GM23338 (cell line): ENCODE data around the gene SMAD3. TPM values are rescaled to one million over a fixed set of nuclear protein-coding genes. Genes with fewer than 3 reads are reported as not detected.

ENCODE experiments used
- ATAC-seq: fragments of 200-7000 bp; cut with Tn5 transposase; 3 replicates; pipeline ENCODE4 v1.9.1; 2020
- DNase-seq: peaks from one replicate; pipeline ENCODE4 v3.0.0-alpha.2; 2015; ENCODE audit warnings: low spot score
- H2AFZ ChIP-seq: fragments of 200-600 bp; sonication (generic); 2 replicates; pipeline ENCODE4 v1.8.0; 2016; ENCODE audit warnings: antibody characterized with exemption, mild to moderate bottlenecking, moderate library complexity
- H3F3A ChIP-seq: fragments of 200-600 bp; sonication (generic); replicated peaks from 2 replicates; pipeline ENCODE4 v1.8.0; 2017; ENCODE audit warnings: antibody characterized with exemption, mixed run types, low read depth
- H3K27ac ChIP-seq: fragments of 200-600 bp; sonication (generic); 2 replicates; pipeline ENCODE4 v1.6.1; 2016; ENCODE audit warnings: low read depth
- H3K27me3 ChIP-seq: fragments of 200-600 bp; sonication (generic); 2 replicates; pipeline ENCODE4 v1.8.0; 2016; ENCODE audit warnings: mild to moderate bottlenecking, mixed run types, moderate library complexity; ENCODE audit not compliant: insufficient read depth
- H3K36me3 ChIP-seq: fragments of 200-600 bp; sonication (generic); 2 replicates; pipeline ENCODE4 v1.8.0; 2016; ENCODE audit warnings: mild to moderate bottlenecking; ENCODE audit not compliant: insufficient read depth
- H3K4me1 ChIP-seq: fragments of 200-600 bp; sonication (generic); 2 replicates; pipeline ENCODE4 v1.8.0; 2016; ENCODE audit warnings: mild to moderate bottlenecking, moderate library complexity; ENCODE audit not compliant: insufficient read depth
- H3K4me2 ChIP-seq: fragments of 200-600 bp; sonication (generic); 2 replicates; pipeline ENCODE4 v1.7.1; 2017; ENCODE audit warnings: mixed run types
- H3K4me3 ChIP-seq: fragments of 200-600 bp; sonication (generic); 2 replicates; pipeline ENCODE4 v1.6.1; 2016; ENCODE audit warnings: mixed run types
- H3K79me2 ChIP-seq: fragments of 200-600 bp; sonication (generic); replicated peaks from 2 replicates; pipeline ENCODE4 v1.8.0; 2017; ENCODE audit warnings: mild to moderate bottlenecking; ENCODE audit not compliant: insufficient read depth
- H3K9me2 ChIP-seq: fragments of 200-600 bp; sonication (generic); 2 replicates; pipeline ENCODE4 v1.8.0; 2017; ENCODE audit not compliant: insufficient read depth
- H4K20me1 ChIP-seq: fragments of 200-600 bp; sonication (generic); replicated peaks from 2 replicates; pipeline ENCODE4 v1.8.0; 2017; ENCODE audit warnings: mild to moderate bottlenecking; ENCODE audit not compliant: insufficient read depth
- H3K27ac Mint-ChIP-seq: 2 replicates; pipeline ENCODE4 v1.8.0; 2020; ENCODE audit warnings: inconsistent platforms, mild to moderate bottlenecking, moderate library complexity, mixed read lengths
- H3K27me3 Mint-ChIP-seq: 3 replicates; pipeline ENCODE4 v1.8.0; 2022; ENCODE audit warnings: low read depth, mild to moderate bottlenecking, moderate library complexity, mixed read lengths, inconsistent platforms; ENCODE audit not compliant: insufficient read depth, poor library complexity
- H3K36me3 Mint-ChIP-seq: 3 replicates; pipeline ENCODE4 v1.8.0; 2021; ENCODE audit warnings: low read depth, mild to moderate bottlenecking, inconsistent platforms, moderate library complexity, mixed read lengths
- H3K4me1 Mint-ChIP-seq: 3 replicates; pipeline ENCODE4 v1.8.0; 2020; ENCODE audit warnings: mild to moderate bottlenecking, inconsistent platforms, mixed read lengths
- H3K4me3 Mint-ChIP-seq: 3 replicates; pipeline ENCODE4 v1.8.0; 2021; ENCODE audit warnings: moderate library complexity, mild to moderate bottlenecking, inconsistent platforms, mixed read lengths
- H3K9me3 Mint-ChIP-seq: 3 replicates; pipeline ENCODE4 v1.8.0; 2020; ENCODE audit warnings: moderate library complexity, mild to moderate bottlenecking, inconsistent platforms, mixed read lengths
- CREB1 ChIP-seq: fragments of 250-450 bp; sonication (Bioruptor Pico); IDR thresholded peaks from 2 replicates; pipeline ENCODE4 v1.5.0; 2020; ENCODE audit warnings: low read depth, mild to moderate bottlenecking, moderate library complexity
- EZH2 ChIP-seq: fragments of 200-600 bp; sonication (generic); IDR thresholded peaks from one replicate; pipeline ENCODE4 v1.8.0; 2017; ENCODE audit warnings: antibody characterized with exemption, mild to moderate bottlenecking, low read depth; ENCODE audit not compliant: unreplicated experiment
- JUNB ChIP-seq: IDR thresholded peaks from one replicate; pipeline ENCODE4 v1.6.1; 2016; ENCODE audit warnings: antibody characterized with exemption; ENCODE audit not compliant: unreplicated experiment
- ZNF331 ChIP-seq: fragments of 250-450 bp; sonication (Bioruptor Pico); IDR thresholded peaks from 2 replicates; pipeline ENCODE4 v1.5.0; 2020; ENCODE audit warnings: low read depth, mild to moderate bottlenecking, moderate library complexity
- polyA plus RNA-seq: library from polyadenylated mRNA; unstranded; fragments of >200 nt; fragmentation: Nextera tagmentation; extraction: Ambion mirVana; gene quantifications from 2 replicates; pipeline ENCODE4 v1.2.1, GENCODE V29; 2016
- total RNA-seq: library from RNA; depleted of rRNA; stranded (reverse); fragments of >200 nt; shearing (Covaris generic); gene quantifications from 2 replicates; pipeline ENCODE4 v1.2.3, GENCODE V29; 2014
- TF ChIP-seq, protein P1 (sequence below), 2 experiments: fragments of 200-600 bp in 1 of 2; sonication (generic) in 1 of 2; conservative IDR thresholded peaks; 2 replicates each; pipeline versions ENCODE4 v1.5.1 to v1.6.1; 2016 to 2017; ENCODE audit warnings: antibody characterized with exemption in 2 of 2, low read depth in 2 of 2, mild to moderate bottlenecking in 2 of 2, moderate library complexity in 1 of 2
- TF ChIP-seq, protein P2 (sequence below): fragments of 250-450 bp; sonication (Bioruptor Pico); IDR thresholded peaks from 2 replicates; pipeline ENCODE4 v1.5.0; 2020; ENCODE audit warnings: mild to moderate bottlenecking, moderate library complexity

Gene SMAD3
- total and polyA plus RNA-seq, 2 experiments from 2014 or later: 4.9 to 11.6 TPM

DNA sequence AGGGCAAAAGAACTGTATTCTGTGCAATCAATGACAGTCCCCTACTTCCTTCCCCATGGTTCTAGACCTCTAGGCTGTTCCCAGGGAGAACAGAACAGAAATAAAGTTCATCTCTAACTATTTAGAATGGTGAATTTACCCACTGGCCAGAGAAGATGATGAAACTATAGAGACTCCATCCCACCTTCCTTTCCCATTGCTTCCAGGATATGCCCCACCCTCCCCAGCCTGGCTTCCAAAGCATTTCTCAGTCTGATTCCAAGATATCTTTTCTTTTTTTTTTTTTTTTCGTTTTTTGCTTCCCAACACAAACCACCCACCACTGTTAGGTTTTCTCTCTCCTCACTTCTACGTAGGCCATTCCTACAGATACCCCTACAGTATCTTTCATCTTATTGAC, 25.1 kb upstream of the SMAD3 start:
- H3F3A ChIP-seq: 0 out of 2 replicates have a peak, but pooled peaks cover 2% of the 10 kb centered on the region
- no peaks in the 10 kb centered on the region for H3K36me3 ChIP-seq
- no peaks in the 10 kb centered on the region for H4K20me1 ChIP-seq
- Mint-ChIP-seq H3K9me3 (no peaks in the 10 kb centered on the region), H3K27ac (no peak overlapping the region), H3K27me3 (peaks cover 3% of the 10 kb centered on the region), H3K36me3 (no peaks in the 10 kb centered on the region), H3K4me1 (peaks cover 32% of the 10 kb centered on the region), H3K4me3 (no peak overlapping the region)
- no peak overlapping the region for H2AFZ ChIP-seq
- H3K79me2 ChIP-seq: no peaks in the 10 kb centered on the region
- H3K4me2 ChIP-seq: peak overlapping the region; percentile 22
- peaks cover 33% of the 10 kb centered on the region for H3K4me1 ChIP-seq
- no peaks in the 10 kb centered on the region for H3K9me2 ChIP-seq
- DNase-seq (no peak), ATAC-seq (no peak)
- TF ChIP-seq CREB1 (CRISPR knock-in tag): no peak
- TF ChIP-seq JUNB: no peak
- no peak for TF ChIP-seq EZH2
- TF ChIP-seq, protein P1, sequence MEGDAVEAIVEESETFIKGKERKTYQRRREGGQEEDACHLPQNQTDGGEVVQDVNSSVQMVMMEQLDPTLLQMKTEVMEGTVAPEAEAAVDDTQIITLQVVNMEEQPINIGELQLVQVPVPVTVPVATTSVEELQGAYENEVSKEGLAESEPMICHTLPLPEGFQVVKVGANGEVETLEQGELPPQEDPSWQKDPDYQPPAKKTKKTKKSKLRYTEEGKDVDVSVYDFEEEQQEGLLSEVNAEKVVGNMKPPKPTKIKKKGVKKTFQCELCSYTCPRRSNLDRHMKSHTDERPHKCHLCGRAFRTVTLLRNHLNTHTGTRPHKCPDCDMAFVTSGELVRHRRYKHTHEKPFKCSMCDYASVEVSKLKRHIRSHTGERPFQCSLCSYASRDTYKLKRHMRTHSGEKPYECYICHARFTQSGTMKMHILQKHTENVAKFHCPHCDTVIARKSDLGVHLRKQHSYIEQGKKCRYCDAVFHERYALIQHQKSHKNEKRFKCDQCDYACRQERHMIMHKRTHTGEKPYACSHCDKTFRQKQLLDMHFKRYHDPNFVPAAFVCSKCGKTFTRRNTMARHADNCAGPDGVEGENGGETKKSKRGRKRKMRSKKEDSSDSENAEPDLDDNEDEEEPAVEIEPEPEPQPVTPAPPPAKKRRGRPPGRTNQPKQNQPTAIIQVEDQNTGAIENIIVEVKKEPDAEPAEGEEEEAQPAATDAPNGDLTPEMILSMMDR (conservative IDR thresholded peaks at IDR 0.05; ENCODE audit: low read depth in 2 of 2): no peak
- no peak for TF ChIP-seq ZNF331 (CRISPR knock-in tag)
- no peak overlapping the region for H3K27ac ChIP-seq
- H3K27me3 ChIP-seq: no peaks in the 10 kb centered on the region
- H3K4me3 ChIP-seq: no peak overlapping the region

DNA sequence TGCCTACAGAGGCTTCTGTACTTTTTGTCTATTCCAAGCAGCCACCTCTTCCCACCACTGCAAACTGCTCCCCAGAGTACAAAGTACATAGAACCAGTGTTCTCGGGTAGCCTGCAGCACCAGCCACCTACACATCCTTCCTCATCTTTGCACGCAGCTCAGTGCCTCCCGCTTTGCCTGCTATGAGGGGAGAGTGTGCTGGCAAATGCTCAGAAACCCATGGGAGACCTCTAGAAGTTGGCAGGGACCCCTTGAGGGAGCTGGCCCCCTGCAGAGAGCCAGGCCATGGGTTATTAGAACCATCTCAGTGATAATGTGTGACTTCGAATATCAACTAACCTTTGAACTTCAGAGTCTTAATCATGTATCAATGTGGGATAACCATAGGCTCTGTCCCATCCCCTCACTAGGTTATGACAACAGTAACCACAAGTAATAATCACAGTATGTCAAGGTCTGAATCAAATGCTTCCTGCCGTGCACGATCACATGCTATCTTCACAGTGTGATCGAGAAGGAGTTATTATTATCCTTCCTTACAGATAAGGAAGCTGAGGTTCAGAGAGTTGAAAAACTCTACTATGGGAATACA, 22.8 kb upstream of the SMAD3 start:
- Mint-ChIP-seq H3K27ac (no peak overlapping the region), H3K36me3 (no peaks in the 10 kb centered on the region), H3K4me3 (no peak overlapping the region), H3K9me3 (no peaks in the 10 kb centered on the region), H3K27me3 (peaks cover 1% of the 10 kb centered on the region), H3K4me1 (peaks cover 28% of the 10 kb centered on the region)
- Histone ChIP-seq H3K4me2 (no peak overlapping the region), H3F3A (0 out of 2 replicates have a peak, but pooled peaks cover 5% of the 10 kb centered on the region), H2AFZ (peak overlapping the region; percentile 49; the same call in 1 of the 2 replicates), H3K79me2 (no peaks in the 10 kb centered on the region), H3K4me1 (peaks cover 25% of the 10 kb centered on the region), H3K27ac (no peak overlapping the region), H3K9me2 (no peaks in the 10 kb centered on the region), H4K20me1 (no peaks in the 10 kb centered on the region), H3K4me3 (no peak overlapping the region), H3K27me3 (no peaks in the 10 kb centered on the region), H3K36me3 (no peaks in the 10 kb centered on the region)
- DNase-seq (no peak), ATAC-seq (no peak)
- TF ChIP-seq, protein P2, sequence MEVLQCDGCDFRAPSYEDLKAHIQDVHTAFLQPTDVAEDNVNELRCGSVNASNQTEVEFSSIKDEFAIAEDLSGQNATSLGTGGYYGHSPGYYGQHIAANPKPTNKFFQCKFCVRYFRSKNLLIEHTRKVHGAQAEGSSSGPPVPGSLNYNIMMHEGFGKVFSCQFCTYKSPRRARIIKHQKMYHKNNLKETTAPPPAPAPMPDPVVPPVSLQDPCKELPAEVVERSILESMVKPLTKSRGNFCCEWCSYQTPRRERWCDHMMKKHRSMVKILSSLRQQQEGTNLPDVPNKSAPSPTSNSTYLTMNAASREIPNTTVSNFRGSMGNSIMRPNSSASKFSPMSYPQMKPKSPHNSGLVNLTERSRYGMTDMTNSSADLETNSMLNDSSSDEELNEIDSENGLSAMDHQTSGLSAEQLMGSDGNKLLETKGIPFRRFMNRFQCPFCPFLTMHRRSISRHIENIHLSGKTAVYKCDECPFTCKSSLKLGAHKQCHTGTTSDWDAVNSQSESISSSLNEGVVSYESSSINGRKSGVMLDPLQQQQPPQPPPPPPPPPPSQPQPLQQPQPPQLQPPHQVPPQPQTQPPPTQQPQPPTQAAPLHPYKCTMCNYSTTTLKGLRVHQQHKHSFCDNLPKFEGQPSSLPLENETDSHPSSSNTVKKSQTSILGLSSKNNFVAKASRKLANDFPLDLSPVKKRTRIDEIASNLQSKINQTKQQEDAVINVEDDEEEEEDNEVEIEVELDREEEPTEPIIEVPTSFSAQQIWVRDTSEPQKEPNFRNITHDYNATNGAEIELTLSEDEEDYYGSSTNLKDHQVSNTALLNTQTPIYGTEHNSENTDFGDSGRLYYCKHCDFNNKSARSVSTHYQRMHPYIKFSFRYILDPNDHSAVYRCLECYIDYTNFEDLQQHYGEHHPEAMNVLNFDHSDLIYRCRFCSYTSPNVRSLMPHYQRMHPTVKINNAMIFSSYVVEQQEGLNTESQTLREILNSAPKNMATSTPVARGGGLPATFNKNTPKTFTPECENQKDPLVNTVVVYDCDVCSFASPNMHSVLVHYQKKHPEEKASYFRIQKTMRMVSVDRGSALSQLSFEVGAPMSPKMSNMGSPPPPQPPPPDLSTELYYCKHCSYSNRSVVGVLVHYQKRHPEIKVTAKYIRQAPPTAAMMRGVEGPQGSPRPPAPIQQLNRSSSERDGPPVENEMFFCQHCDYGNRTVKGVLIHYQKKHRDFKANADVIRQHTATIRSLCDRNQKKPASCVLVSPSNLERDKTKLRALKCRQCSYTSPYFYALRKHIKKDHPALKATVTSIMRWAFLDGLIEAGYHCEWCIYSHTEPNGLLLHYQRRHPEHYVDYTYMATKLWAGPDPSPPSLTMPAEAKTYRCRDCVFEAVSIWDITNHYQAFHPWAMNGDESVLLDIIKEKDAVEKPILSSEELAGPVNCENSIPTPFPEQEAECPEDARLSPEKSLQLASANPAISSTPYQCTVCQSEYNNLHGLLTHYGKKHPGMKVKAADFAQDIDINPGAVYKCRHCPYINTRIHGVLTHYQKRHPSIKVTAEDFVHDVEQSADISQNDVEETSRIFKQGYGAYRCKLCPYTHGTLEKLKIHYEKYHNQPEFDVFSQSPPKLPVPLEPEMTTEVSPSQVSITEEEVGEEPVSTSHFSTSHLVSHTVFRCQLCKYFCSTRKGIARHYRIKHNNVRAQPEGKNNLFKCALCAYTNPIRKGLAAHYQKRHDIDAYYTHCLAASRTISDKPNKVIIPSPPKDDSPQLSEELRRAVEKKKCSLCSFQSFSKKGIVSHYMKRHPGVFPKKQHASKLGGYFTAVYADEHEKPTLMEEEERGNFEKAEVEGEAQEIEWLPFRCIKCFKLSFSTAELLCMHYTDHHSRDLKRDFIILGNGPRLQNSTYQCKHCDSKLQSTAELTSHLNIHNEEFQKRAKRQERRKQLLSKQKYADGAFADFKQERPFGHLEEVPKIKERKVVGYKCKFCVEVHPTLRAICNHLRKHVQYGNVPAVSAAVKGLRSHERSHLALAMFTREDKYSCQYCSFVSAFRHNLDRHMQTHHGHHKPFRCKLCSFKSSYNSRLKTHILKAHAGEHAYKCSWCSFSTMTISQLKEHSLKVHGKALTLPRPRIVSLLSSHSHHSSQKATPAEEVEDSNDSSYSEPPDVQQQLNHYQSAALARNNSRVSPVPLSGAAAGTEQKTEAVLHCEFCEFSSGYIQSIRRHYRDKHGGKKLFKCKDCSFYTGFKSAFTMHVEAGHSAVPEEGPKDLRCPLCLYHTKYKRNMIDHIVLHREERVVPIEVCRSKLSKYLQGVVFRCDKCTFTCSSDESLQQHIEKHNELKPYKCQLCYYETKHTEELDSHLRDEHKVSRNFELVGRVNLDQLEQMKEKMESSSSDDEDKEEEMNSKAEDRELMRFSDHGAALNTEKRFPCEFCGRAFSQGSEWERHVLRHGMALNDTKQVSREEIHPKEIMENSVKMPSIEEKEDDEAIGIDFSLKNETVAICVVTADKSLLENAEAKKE (CRISPR knock-in tag): no peak
